ENCODE measurements around the gene PRSS23. TPM values are rescaled to one million over a fixed set of nuclear protein-coding genes. Genes with fewer than 3 reads are reported as not detected.
"Not testable (repeated sequence)": the region's sequence is repeated elsewhere in the genome, so short reads cannot be mapped to it uniquely, and the experiment has no call there.

The PRSS23 gene
- polyA plus RNA-seq, 4 donors = 0.89 to 25.6 (median 9.2) TPM

GRCh38 chr11:86834376-86834775 lies 34.0 kb downstream of the PRSS23 start:
- H3K36me3 ChIP-seq (ENCODE audit: control insufficient read depth in 3 of 3, insufficient read depth in 2 of 3, low read depth in 1 of 3, low read length in 3 of 3); DNase-seq; H3K27ac ChIP-seq (ENCODE audit: low read depth in 1 of 3, low read length in 2 of 3); H3K27me3 ChIP-seq (ENCODE audit: control insufficient read depth in 3 of 3, insufficient read depth in 3 of 3, low read length in 3 of 3); H3K4me3 ChIP-seq (ENCODE audit: low read depth in 1 of 3, low read length in 3 of 3); H3K4me1 ChIP-seq (ENCODE audit: control insufficient read depth in 3 of 3, insufficient read depth in 2 of 3, low read depth in 1 of 3, low read length in 2 of 3); FAIRE-seq; H3K9me3 ChIP-seq (ENCODE audit: control insufficient read depth in 2 of 2, insufficient read depth in 1 of 2, low read depth in 1 of 2, low read length in 1 of 2): not testable (repeated sequence)
- 92 to 93% (median 92%) methylated on average over 6 of the region's 6 CpGs for WGBS, 3 donors

- not testable (repeated sequence) for H3K9me3 ChIP-seq (ENCODE audit: control insufficient read depth in 2 of 2, insufficient read depth in 1 of 2, low read depth in 1 of 2, low read length in 1 of 2); H3K4me3 ChIP-seq (ENCODE audit: low read depth in 1 of 3, low read length in 3 of 3); H3K27ac ChIP-seq (ENCODE audit: low read depth in 1 of 3, low read length in 2 of 3); DNase-seq; FAIRE-seq; H3K36me3 ChIP-seq (ENCODE audit: control insufficient read depth in 3 of 3, insufficient read depth in 2 of 3, low read depth in 1 of 3, low read length in 3 of 3); H3K4me1 ChIP-seq (ENCODE audit: control insufficient read depth in 3 of 3, insufficient read depth in 2 of 3, low read depth in 1 of 3, low read length in 2 of 3); H3K27me3 ChIP-seq (ENCODE audit: control insufficient read depth in 3 of 3, insufficient read depth in 3 of 3, low read length in 3 of 3)
- 48 to 71% (median 59%) methylated on average over 4 of the region's 4 CpGs for WGBS, 3 donors
Measured at GRCh38 chr11:86844762-86845508, 44.6 kb downstream of the PRSS23 start.

- Histone ChIP-seq H3K9me3 (ENCODE audit: control insufficient read depth in 2 of 2, insufficient read depth in 1 of 2, low read depth in 1 of 2, low read length in 1 of 2) (no peaks in the 10 kb centered on the region), H3K4me1 (ENCODE audit: control insufficient read depth in 3 of 3, insufficient read depth in 2 of 3, low read depth in 1 of 3, low read length in 2 of 3) (no peaks in the 10 kb centered on the region), H3K27me3 (ENCODE audit: control insufficient read depth in 3 of 3, insufficient read depth in 3 of 3, low read length in 3 of 3) (no peaks in the 10 kb centered on the region), H3K27ac (ENCODE audit: low read depth in 1 of 3, low read length in 2 of 3) (no peak overlapping the region), H3K4me3 (ENCODE audit: low read depth in 1 of 3, low read length in 3 of 3) (no peak overlapping the region), H3K36me3 (ENCODE audit: control insufficient read depth in 3 of 3, insufficient read depth in 2 of 3, low read depth in 1 of 3, low read length in 3 of 3) (no peaks in the 10 kb centered on the region)
- DNase-seq (no peak), FAIRE-seq (no peak)
- 20 to 67% (median 42%) methylated on average over 1 of the region's 1 CpG for WGBS, 3 donors
Measured at GRCh38 chr11:86848132-86848531, 47.8 kb downstream of the PRSS23 start.

- no peak for DNase-seq
- Histone ChIP-seq H3K4me1 (ENCODE audit: control insufficient read depth in 3 of 3, insufficient read depth in 2 of 3, low read depth in 1 of 3, low read length in 2 of 3) (no peaks in the 10 kb centered on the region), H3K27me3 (ENCODE audit: control insufficient read depth in 3 of 3, insufficient read depth in 3 of 3, low read length in 3 of 3) (no peaks in the 10 kb centered on the region), H3K9me3 (ENCODE audit: control insufficient read depth in 2 of 2, insufficient read depth in 1 of 2, low read depth in 1 of 2, low read length in 1 of 2) (no peaks in the 10 kb centered on the region), H3K36me3 (ENCODE audit: control insufficient read depth in 3 of 3, insufficient read depth in 2 of 3, low read depth in 1 of 3, low read length in 3 of 3) (no peaks in the 10 kb centered on the region), H3K4me3 (ENCODE audit: low read depth in 1 of 3, low read length in 3 of 3) (no peak overlapping the region), H3K27ac (ENCODE audit: low read depth in 1 of 3, low read length in 2 of 3) (no peak overlapping the region)
- 87 to 91% (median 88%) methylated on average over 2 of the region's 2 CpGs for WGBS, 3 donors
- FAIRE-seq = no peak
Measured at GRCh38 chr11:86849679-86850078, 49.3 kb downstream of the PRSS23 start.

Other genes with a start within 250 kb of the PRSS23 start
- gene ME3, start 127.9 kb upstream of the PRSS23 start, polyA plus RNA-seq = 10 to 100 TPM in 1 of 4 donors, 1 to 10 TPM in 3; 5.1 to 21.4 (median 7.3) TPM
- gene FZD4, start 154.9 kb downstream of the PRSS23 start, polyA plus RNA-seq = 10 to 100 TPM in 1 of 4 donors, 1 to 10 TPM in 1, under 1 TPM in 2; 0.22 to 12.2 (median 3.6) TPM
- 10 to 100 TPM; 11.3 to 22.6 (median 14.1) TPM for gene TMEM135, start 237.4 kb downstream of the PRSS23 start, polyA plus RNA-seq

All from small intestine (tissue), 7 donors.